Dermis blood vessel endothelial cell (primary cell): ENCODE measurements around the gene APOBEC4. TPM values are rescaled to one million over a fixed set of nuclear protein-coding genes. Genes with fewer than 3 reads are reported as not detected.

Source experiments
- DNase-seq: peaks from one replicate; pipeline ENCODE4 v3.0.0; 2010
- total RNA-seq: library from RNA; depleted of rRNA; stranded (reverse); fragments of >200 nt; gene quantifications from 2 replicates; pipeline ENCODE4 v1.2.3, GENCODE V29; 2014

Gene APOBEC4
- total RNA-seq, 1 donor from 2014 or later: not detected

GRCh38 chr1:183674339-183674738 is 21.2 kb upstream of the APOBEC4 start:
- no peak for DNase-seq

- DNase-seq: no peak
Observed at GRCh38 chr1:183673605-183674323, 20.6 kb upstream of the APOBEC4 start.

GRCh38 chr1:183670169-183670568 is 17.1 kb upstream of the APOBEC4 start:
- DNase-seq: no peak

- DNase-seq: no peak
Observed at GRCh38 chr1:183656355-183656754, 3.2 kb upstream of the APOBEC4 start.

- peak; percentile 91 for DNase-seq
Observed at GRCh38 chr1:183655562-183656075, 2.5 kb upstream of the APOBEC4 start.

GRCh38 chr1:183654706-183655105 is 1.6 kb upstream of the APOBEC4 start:
- peak; percentile 31 for DNase-seq

- no peak for DNase-seq
Observed at GRCh38 chr1:183653876-183654451, 848 bp upstream of the APOBEC4 start.

GRCh38 chr1:183653462-183653794 is 312 bp upstream of the APOBEC4 start:
- no peak for DNase-seq

GRCh38 chr1:183652107-183652506 is 1.0 kb downstream of the APOBEC4 start:
- DNase-seq: no peak

GRCh38 chr1:183651612-183652011 is 1.5 kb downstream of the APOBEC4 start:
- DNase-seq: peak; percentile 63

- DNase-seq: no peak
Observed at GRCh38 chr1:183648042-183648441, 5.1 kb downstream of the APOBEC4 start.

GRCh38 chr1:183646776-183647175 is 6.3 kb downstream of the APOBEC4 start:
- DNase-seq: no peak

- DNase-seq: no peak
Observed at GRCh38 chr1:183645531-183645930, 7.6 kb downstream of the APOBEC4 start.

GRCh38 chr1:183642166-183642565 is 10.9 kb downstream of the APOBEC4 start:
- DNase-seq: no peak

GRCh38 chr1:183640193-183640592 is 12.9 kb downstream of the APOBEC4 start:
- DNase-seq: no peak

GRCh38 chr1:183638649-183639387 is 14.3 kb downstream of the APOBEC4 start:
- DNase-seq: no peak

- no peak for DNase-seq
Observed at GRCh38 chr1:183636783-183637182, 16.3 kb downstream of the APOBEC4 start.

- DNase-seq: no peak
Observed at GRCh38 chr1:183636334-183636682, 16.8 kb downstream of the APOBEC4 start.

GRCh38 chr1:183635606-183636333 is 17.3 kb downstream of the APOBEC4 start, which contains the start of gene ARPC5:
TSS of gene ARPC5 (minus strand) at chr1:183635783. CDS start at chr1:183635659, 124 bp downstream.
- DNase-seq: peak; percentile 99

GRCh38 chr1:183635099-183635605 is 18.0 kb downstream of the APOBEC4 start:
- DNase-seq: peak; percentile 51

GRCh38 chr1:183634429-183635065 is 18.6 kb downstream of the APOBEC4 start:
- no peak for DNase-seq

GRCh38 chr1:183633676-183634343 is 19.3 kb downstream of the APOBEC4 start:
- peak; percentile 88 for DNase-seq
